ENCODE results near the gene ATG10. TPM values are rescaled to one million over a fixed set of nuclear protein-coding genes. Genes with fewer than 3 reads are reported as not detected.

The ATG10 gene
- total RNA-seq, 4 donors from 2014 or later: 8.5 to 15.2 (median 11.6) TPM

DNA sequence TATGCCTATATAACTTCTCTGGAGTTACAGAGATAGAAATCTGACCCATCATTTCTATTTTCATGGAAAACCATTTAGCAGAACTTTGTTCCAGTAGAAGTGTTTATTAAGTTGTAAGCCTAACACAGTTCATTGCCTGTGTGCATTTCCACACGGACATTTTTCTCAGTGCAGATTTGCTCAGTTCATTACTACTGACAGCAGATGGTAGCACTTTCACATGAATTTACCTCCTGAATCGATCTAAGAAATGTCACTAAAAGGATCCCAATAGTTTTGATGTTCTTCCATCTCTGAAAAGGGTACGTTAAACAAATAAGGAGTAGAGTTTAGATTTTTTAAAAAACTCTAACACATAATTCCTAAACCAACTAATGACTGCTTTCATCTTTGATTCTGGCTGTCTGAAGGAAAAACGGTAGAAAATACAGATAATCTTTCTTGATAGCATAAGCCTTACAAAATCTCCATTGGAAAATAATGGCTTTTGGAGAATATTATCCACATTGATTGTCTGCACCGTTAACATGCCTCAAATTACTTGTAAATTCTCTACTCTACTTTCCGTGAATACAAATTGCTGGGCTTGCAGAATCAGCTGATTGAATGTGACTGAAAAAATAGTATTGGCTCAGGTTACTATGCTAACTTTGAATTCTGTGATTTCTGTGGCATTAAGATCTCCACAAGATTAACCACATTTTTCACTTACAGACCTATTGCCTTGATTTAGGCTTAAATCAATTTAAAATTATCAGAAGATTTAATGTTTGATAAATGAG, 273.2 kb downstream of the ATG10 start:
- Histone ChIP-seq H3K4me3 (replicated peaks in 1 of 3) (no peak overlapping the region), H3K9me3 (no peaks in the 10 kb centered on the region), H3K36me3 (no peaks in the 10 kb centered on the region), H3K4me1 (no peaks in the 10 kb centered on the region), H3K27me3 (no peaks in the 10 kb centered on the region), H3K27ac (no peak overlapping the region)
- no peak for DNase-seq
- intact Hi-C loops (cut with DNase I): no loop called here
- 58 to 63% methylated on average over 6 of the region's 6 CpGs for whole genome bisulfite sequencing, 2 donors
- no peak for TF ChIP-seq POLR2A (IDR thresholded peaks at IDR 0.05)
- TF ChIP-seq, protein P1, sequence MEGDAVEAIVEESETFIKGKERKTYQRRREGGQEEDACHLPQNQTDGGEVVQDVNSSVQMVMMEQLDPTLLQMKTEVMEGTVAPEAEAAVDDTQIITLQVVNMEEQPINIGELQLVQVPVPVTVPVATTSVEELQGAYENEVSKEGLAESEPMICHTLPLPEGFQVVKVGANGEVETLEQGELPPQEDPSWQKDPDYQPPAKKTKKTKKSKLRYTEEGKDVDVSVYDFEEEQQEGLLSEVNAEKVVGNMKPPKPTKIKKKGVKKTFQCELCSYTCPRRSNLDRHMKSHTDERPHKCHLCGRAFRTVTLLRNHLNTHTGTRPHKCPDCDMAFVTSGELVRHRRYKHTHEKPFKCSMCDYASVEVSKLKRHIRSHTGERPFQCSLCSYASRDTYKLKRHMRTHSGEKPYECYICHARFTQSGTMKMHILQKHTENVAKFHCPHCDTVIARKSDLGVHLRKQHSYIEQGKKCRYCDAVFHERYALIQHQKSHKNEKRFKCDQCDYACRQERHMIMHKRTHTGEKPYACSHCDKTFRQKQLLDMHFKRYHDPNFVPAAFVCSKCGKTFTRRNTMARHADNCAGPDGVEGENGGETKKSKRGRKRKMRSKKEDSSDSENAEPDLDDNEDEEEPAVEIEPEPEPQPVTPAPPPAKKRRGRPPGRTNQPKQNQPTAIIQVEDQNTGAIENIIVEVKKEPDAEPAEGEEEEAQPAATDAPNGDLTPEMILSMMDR (IDR thresholded peaks at IDR 0.05): peak in 3 of 6 experiments; percentile 9 to 37 (median 30)

DNA sequence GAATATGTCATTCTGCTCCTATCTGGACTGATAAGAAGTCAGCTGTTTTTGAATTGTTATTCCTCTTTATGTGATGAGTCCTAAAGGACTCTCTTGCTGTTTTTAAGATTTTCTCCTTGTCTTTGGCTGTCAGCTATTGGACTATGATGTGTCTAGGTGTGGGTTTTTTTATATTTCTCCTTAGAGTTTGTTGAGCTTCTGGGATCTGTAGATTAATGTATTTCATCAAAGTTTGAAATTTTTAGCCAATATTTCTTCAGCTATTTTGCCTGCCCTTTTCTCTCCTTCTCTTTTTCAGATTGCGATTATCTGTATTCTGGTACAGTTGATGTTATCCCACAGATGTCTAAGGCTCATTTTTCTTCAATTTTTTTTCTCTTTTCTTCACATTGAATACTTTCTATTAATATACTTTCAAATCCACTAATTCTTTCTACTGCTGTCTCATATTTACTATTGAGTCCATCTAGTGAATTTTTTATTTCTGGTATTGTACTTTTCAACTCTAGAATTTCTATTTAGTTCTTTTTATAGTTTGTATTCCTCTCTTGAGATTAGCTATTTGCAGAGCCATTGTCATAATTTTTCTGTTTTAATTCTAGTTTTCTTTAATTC, 275.2 kb downstream of the ATG10 start:
- Histone ChIP-seq H3K4me3 (replicated peaks in 1 of 3) (no peak overlapping the region), H3K4me1 (no peaks in the 10 kb centered on the region), H3K27ac (no peak overlapping the region), H3K36me3 (no peaks in the 10 kb centered on the region), H3K9me3 (no peaks in the 10 kb centered on the region), H3K27me3 (no peaks in the 10 kb centered on the region)
- no peak for DNase-seq
- TF ChIP-seq POLR2A (IDR thresholded peaks at IDR 0.05): no peak
- TF ChIP-seq, protein P1 (IDR thresholded peaks at IDR 0.05): no peak
- WGBS, 2 donors: 100% methylated on average over 1 of the region's 1 CpG
- intact Hi-C loops (cut with DNase I): no loop called here

DNA sequence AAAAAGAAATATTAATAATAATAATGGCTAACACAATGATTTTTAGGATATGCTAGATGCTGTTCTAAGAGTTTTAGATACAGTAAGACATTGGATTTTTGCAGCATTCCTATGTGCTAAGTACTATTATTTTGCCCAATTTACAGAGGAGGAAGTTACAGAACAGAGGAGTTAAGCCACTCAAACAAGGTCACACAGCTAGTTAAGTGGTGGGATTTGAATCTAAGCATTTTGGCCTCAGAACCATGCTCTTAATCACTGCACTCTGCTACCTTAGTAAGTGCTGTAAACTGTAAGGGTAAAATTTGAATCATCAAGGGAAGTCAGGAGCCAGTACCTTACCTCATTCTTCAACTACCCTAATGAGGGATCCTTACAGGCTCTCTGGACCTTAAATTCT, 280.9 kb downstream of the ATG10 start:
- no peak for DNase-seq
- no peaks in the 10 kb centered on the region for H3K36me3 ChIP-seq
- no peaks in the 10 kb centered on the region for H3K9me3 ChIP-seq
- H3K27me3 ChIP-seq: no peaks in the 10 kb centered on the region
- H3K27ac ChIP-seq: no peak overlapping the region
- H3K4me1 ChIP-seq: no peaks in the 10 kb centered on the region
- TF ChIP-seq, protein P1 (IDR thresholded peaks at IDR 0.05): no peak
- TF ChIP-seq POLR2A (IDR thresholded peaks at IDR 0.05): no peak
- no peak overlapping the region for H3K4me3 ChIP-seq (replicated peaks in 1 of 3)
- intact Hi-C loops (cut with DNase I): no loop called here

DNA sequence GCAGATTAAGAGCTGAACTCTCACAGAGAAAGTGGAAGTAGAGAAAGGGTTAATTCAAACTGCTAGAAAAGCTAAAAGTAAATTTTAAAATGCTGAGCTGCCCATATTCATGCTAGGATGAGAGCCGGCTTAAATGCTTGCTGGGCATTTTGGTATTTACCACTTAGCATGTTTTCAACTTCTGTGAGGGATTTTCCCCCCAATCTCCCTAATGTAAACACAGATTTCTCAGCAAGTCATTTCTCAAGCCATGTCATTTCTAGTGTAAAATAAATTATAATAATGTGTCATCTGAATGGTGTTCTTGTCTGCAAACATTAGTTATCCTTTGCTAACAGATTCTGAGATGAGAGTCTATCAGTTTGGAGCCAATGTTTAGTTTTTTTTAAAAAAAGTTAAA, 284.0 kb downstream of the ATG10 start:
- Histone ChIP-seq H3K27ac (no peak overlapping the region), H3K27me3 (no peaks in the 10 kb centered on the region), H3K9me3 (no peaks in the 10 kb centered on the region), H3K4me3 (replicated peaks in 1 of 3) (no peak overlapping the region), H3K36me3 (no peaks in the 10 kb centered on the region), H3K4me1 (peaks cover 0 to 5% of the 10 kb centered on the region in 2 donors)
- intact Hi-C loops (cut with DNase I): no loop called here
- 67 to 75% methylated on average over 1 of the region's 1 CpG for WGBS, 2 donors
- TF ChIP-seq, protein P1 (IDR thresholded peaks at IDR 0.05): no peak
- no peak for TF ChIP-seq POLR2A (IDR thresholded peaks at IDR 0.05)
- no peak for DNase-seq

DNA sequence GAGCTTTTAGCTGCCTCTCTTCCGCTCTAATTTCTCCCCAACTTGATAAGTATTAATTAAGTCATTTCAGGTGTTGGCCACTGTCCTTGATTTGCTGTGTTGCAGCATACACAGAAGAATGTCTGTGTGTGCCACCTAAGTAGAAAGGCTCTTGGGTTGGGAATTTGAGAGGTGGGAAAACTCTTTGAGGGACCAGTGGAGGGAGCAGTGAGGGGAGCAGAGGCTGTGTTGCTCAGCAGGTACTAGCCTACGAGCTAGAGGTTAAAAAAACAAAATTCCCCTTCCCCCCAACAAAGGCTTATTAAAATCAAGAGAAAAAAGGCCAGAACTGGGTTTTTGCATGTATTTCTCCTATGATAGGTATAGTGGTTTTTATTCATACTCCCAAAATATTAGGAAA, 285.4 kb downstream of the ATG10 start:
- 88 to 93% methylated on average over 2 of the region's 2 CpGs for WGBS, 2 donors
- Histone ChIP-seq H3K27ac (no peak overlapping the region), H3K9me3 (no peaks in the 10 kb centered on the region), H3K36me3 (no peaks in the 10 kb centered on the region), H3K4me3 (replicated peaks in 1 of 3) (no peak overlapping the region), H3K4me1 (peaks cover 0 to 5% of the 10 kb centered on the region in 2 donors), H3K27me3 (no peaks in the 10 kb centered on the region)
- DNase-seq: no peak
- TF ChIP-seq, protein P1 (IDR thresholded peaks at IDR 0.05): no peak
- no peak for TF ChIP-seq POLR2A (IDR thresholded peaks at IDR 0.05)
- intact Hi-C loops (cut with DNase I): no loop called here

Data from thyroid gland (tissue), 4 donors.